Measurements from ENCODE around the gene PUS1. TPM values are rescaled to one million over a fixed set of nuclear protein-coding genes. Genes with fewer than 3 reads are reported as not detected.

PUS1 gene
- total RNA-seq, 2 experiments from 2014 or later = 43.5 to 78.3 TPM

GRCh38 chr12:131905081-131905629 is 23.9 kb upstream of the PUS1 start:
- no peaks in the 10 kb centered on the region for H3K4me1 ChIP-seq (ENCODE audit: insufficient read depth, low read length, poor library complexity, severe bottlenecking)
- intact Hi-C loops (cut with micrococcal nuclease; ENCODE audit: unreplicated experiment) = no loop called here
- ChIA-PET POLR2A (no interaction called here), CTCF (ENCODE audit: unreplicated experiment) (interaction anchor here (0.6 kb wide), 1 partner anchor 67 kb away, joined by 3 read pairs; no protein-coding TSS in a partner anchor)
- no peak overlapping the region for H3K4me3 ChIP-seq (ENCODE audit: low read depth, low read length, poor library complexity, severe bottlenecking)
- no peak for DNase-seq (ENCODE audit: low spot score)
- TF ChIP-seq, protein P1, sequence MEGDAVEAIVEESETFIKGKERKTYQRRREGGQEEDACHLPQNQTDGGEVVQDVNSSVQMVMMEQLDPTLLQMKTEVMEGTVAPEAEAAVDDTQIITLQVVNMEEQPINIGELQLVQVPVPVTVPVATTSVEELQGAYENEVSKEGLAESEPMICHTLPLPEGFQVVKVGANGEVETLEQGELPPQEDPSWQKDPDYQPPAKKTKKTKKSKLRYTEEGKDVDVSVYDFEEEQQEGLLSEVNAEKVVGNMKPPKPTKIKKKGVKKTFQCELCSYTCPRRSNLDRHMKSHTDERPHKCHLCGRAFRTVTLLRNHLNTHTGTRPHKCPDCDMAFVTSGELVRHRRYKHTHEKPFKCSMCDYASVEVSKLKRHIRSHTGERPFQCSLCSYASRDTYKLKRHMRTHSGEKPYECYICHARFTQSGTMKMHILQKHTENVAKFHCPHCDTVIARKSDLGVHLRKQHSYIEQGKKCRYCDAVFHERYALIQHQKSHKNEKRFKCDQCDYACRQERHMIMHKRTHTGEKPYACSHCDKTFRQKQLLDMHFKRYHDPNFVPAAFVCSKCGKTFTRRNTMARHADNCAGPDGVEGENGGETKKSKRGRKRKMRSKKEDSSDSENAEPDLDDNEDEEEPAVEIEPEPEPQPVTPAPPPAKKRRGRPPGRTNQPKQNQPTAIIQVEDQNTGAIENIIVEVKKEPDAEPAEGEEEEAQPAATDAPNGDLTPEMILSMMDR (conservative IDR thresholded peaks at IDR 0.05; ENCODE audit: low read length) = no peak
- TF ChIP-seq EZH2phosphoT487 (IDR thresholded peaks at IDR 0.05; ENCODE audit: borderline replicate concordance, low read depth, low read length) = no peak
- H2AFZ ChIP-seq (ENCODE audit: low read length) = no peak overlapping the region
- H3K4me2 ChIP-seq (ENCODE audit: low read length) = no peak overlapping the region
- BruUV-seq (replicated peaks) = no TSS peak
- no peaks in the 10 kb centered on the region for H3K9me3 ChIP-seq (ENCODE audit: low read length)
- no peaks in the 10 kb centered on the region for H3K9me2 ChIP-seq (ENCODE audit: insufficient read depth, low read length)
- H3K79me2 ChIP-seq (ENCODE audit: insufficient read depth, low read depth, low read length) = no peaks in the 10 kb centered on the region
- H3K27ac ChIP-seq (ENCODE audit: low read depth, low read length, poor library complexity, severe bottlenecking) = no peak overlapping the region
- H3K36me3 ChIP-seq (ENCODE audit: insufficient read depth, low read length) = no peaks in the 10 kb centered on the region
- no peaks in the 10 kb centered on the region for H4K20me1 ChIP-seq (ENCODE audit: insufficient read depth, low read length)

DNA sequence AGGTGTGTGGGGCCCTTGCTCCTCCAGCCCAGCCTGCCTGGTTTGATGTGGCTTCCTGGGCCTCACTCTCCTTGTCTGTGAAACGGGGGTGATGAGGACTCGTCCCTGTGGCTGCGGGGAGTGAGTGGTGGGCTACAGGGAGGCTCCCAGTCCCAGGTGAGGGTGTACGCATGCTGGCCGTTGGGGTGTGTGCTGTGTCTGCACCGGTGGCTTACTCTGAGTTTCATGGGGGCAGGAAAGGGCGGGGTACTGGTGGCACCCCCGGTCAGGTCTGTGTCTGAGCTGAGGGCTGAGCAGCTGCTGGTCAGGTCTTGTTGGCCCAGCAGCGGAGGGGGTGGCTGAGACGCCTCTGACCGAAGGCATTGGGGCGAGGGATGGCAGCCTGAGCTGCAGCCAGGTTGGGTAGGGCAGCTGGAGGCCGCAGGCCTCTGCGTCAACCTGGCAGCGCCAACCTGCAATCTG is 23.4 kb upstream of the PUS1 start:
- no peak for DNase-seq (ENCODE audit: low spot score)
- Histone ChIP-seq H3K79me2 (ENCODE audit: insufficient read depth, low read depth, low read length) (no peaks in the 10 kb centered on the region), H3K4me3 (ENCODE audit: low read depth, low read length, poor library complexity, severe bottlenecking) (no peak overlapping the region), H3K9me3 (ENCODE audit: low read length) (no peaks in the 10 kb centered on the region), H3K36me3 (ENCODE audit: insufficient read depth, low read length) (no peaks in the 10 kb centered on the region), H3K4me2 (ENCODE audit: low read length) (no peak overlapping the region), H3K9me2 (ENCODE audit: insufficient read depth, low read length) (no peaks in the 10 kb centered on the region), H2AFZ (ENCODE audit: low read length) (no peak overlapping the region), H3K27ac (ENCODE audit: low read depth, low read length, poor library complexity, severe bottlenecking) (no peak overlapping the region), H4K20me1 (ENCODE audit: insufficient read depth, low read length) (no peaks in the 10 kb centered on the region), H3K4me1 (ENCODE audit: insufficient read depth, low read length, poor library complexity, severe bottlenecking) (no peaks in the 10 kb centered on the region)
- intact Hi-C loops (cut with micrococcal nuclease; ENCODE audit: unreplicated experiment) = no loop called here
- CTCF ChIA-PET (ENCODE audit: unreplicated experiment) = interaction anchor here (0.6 kb wide), 1 partner anchor 67 kb away, joined by 3 read pairs; no protein-coding TSS in a partner anchor
- no TSS peak for BruUV-seq (replicated peaks)
- POLR2A ChIA-PET = no interaction called here
- no peak for TF ChIP-seq EZH2phosphoT487 (IDR thresholded peaks at IDR 0.05; ENCODE audit: borderline replicate concordance, low read depth, low read length)
- TF ChIP-seq, protein P1 (conservative IDR thresholded peaks at IDR 0.05; ENCODE audit: low read length) = no peak

GRCh38 chr12:131907379-131908091 is 21.5 kb upstream of the PUS1 start:
- CTCF ChIA-PET (ENCODE audit: unreplicated experiment) = no interaction called here

More at GRCh38 chr12:131907379-131908091, 21.5 kb upstream of the PUS1 start:
- H2AFZ ChIP-seq (ENCODE audit: low read length) = no peak overlapping the region
- H3K4me1 ChIP-seq (ENCODE audit: insufficient read depth, low read length, poor library complexity, severe bottlenecking) = no peaks in the 10 kb centered on the region
- POLR2A ChIA-PET = no interaction called here
- no peaks in the 10 kb centered on the region for H4K20me1 ChIP-seq (ENCODE audit: insufficient read depth, low read length)
- no peak overlapping the region for H3K27ac ChIP-seq (ENCODE audit: low read depth, low read length, poor library complexity, severe bottlenecking)
- intact Hi-C loops (cut with micrococcal nuclease; ENCODE audit: unreplicated experiment) = no loop called here
- BruUV-seq (replicated peaks) = no TSS peak
- DNase-seq (ENCODE audit: low spot score) = no peak
- no peaks in the 10 kb centered on the region for H3K9me2 ChIP-seq (ENCODE audit: insufficient read depth, low read length)
- no peak overlapping the region for H3K4me3 ChIP-seq (ENCODE audit: low read depth, low read length, poor library complexity, severe bottlenecking)
- no peaks in the 10 kb centered on the region for H3K9me3 ChIP-seq (ENCODE audit: low read length)
- TF ChIP-seq, protein P1 (conservative IDR thresholded peaks at IDR 0.05; ENCODE audit: low read length) = no peak
- no peak for TF ChIP-seq EZH2phosphoT487 (IDR thresholded peaks at IDR 0.05; ENCODE audit: borderline replicate concordance, low read depth, low read length)
- H3K79me2 ChIP-seq (ENCODE audit: insufficient read depth, low read depth, low read length) = no peaks in the 10 kb centered on the region
- no peaks in the 10 kb centered on the region for H3K36me3 ChIP-seq (ENCODE audit: insufficient read depth, low read length)
- H3K4me2 ChIP-seq (ENCODE audit: low read length) = no peak overlapping the region
